K562 (cell line): ENCODE measurements around the gene SLAMF8. TPM values are rescaled to one million over a fixed set of nuclear protein-coding genes. Genes with fewer than 3 reads are reported as not detected.

Source experiments
- CEBPB ChIP-seq: fragments of 450-650 bp; IDR thresholded peaks from 2 replicates; pipeline ENCODE4 v1.6.1; 2016; ENCODE audit warnings: missing genetic modification characterization, missing compliant biosample characterization
- CEBPG ChIP-seq, 3 experiments: fragments of 200-800 bp in 1 of 3; sonication (Bioruptor generic) in 1 of 3; sonication (generic) in 1 of 3; formaldehyde crosslinking in 1 of 3; IDR thresholded peaks in 2 of 3; conservative IDR thresholded peaks in 1 of 3; 2 replicates each; pipeline versions ENCODE4 v1.6.1 to v1.8.0; 2016 to 2022; ENCODE audit warnings: missing compliant biosample characterization in 2 of 3, missing genetic modification characterization in 2 of 3, mild to moderate bottlenecking in 1 of 3, missing genetic modification reagents in 1 of 3
- ZBTB5 ChIP-seq: fragments of 450-650 bp; IDR thresholded peaks from 2 replicates; pipeline ENCODE4 v1.6.1; 2017; ENCODE audit warnings: antibody characterized with exemption
- ZNF134 ChIP-seq: fragments of 250-450 bp; sonication (Bioruptor Pico); conservative IDR thresholded peaks from 2 replicates; pipeline ENCODE4 v1.4.0; 2020
- ZNF780A ChIP-seq: fragments of 250-450 bp; sonication (Bioruptor Pico); IDR thresholded peaks from 2 replicates; pipeline ENCODE4 v1.5.0; 2021; ENCODE audit warnings: mild to moderate bottlenecking
- polyA plus RNA-seq, 8 experiments: library from polyadenylated mRNA; depleted of rRNA in 4 of 8; stranded (reverse) in 5 of 8; unstranded in 3 of 8; fragments of >200 nt; fragmentation: Nextera tagmentation in 2 of 8; fragmentation: Illumina TruSeq in 1 of 8; extraction: Ambion mirVana in 2 of 8; extraction: Trizol in 1 of 8; gene quantifications; 2 replicates each; pipeline versions ENCODE4 v1.2.1 to v1.2.3, GENCODE V29; 2011 to 2014; ENCODE audit warnings: inconsistent platforms in 1 of 8, missing spikeins in 1 of 8
- total RNA-seq, 7 experiments: library from RNA; depleted of rRNA in 6 of 7; stranded (reverse); fragments of >200 nt in 6 of 7; fragmentation: Illumina TruSeq in 2 of 7; extraction: Trizol in 2 of 7; gene quantifications; 2 replicates each; pipeline versions ENCODE4 v1.2.1 to v1.2.3, GENCODE V29; 2011 to 2021; ENCODE audit warnings: low replicate concordance in 1 of 7
- TF ChIP-seq, protein P1 (sequence below), 2 experiments: IDR thresholded peaks in 1 of 2; conservative IDR thresholded peaks in 1 of 2; 2 replicates each; pipeline ENCODE4 v1.6.1; 2016; ENCODE audit warnings: low read depth in 2 of 2, mild to moderate bottlenecking in 1 of 2, missing compliant biosample characterization in 1 of 2, missing genetic modification characterization in 1 of 2, moderate library complexity in 1 of 2
- TF ChIP-seq, protein P2 (sequence below): fragments of 250-450 bp; sonication (Bioruptor Pico); IDR thresholded peaks from 2 replicates; pipeline ENCODE4 v1.5.0; 2020; ENCODE audit warnings: mild to moderate bottlenecking, borderline replicate concordance
- TF ChIP-seq, protein P3 (sequence below), 2 experiments: fragments of 450-650 bp; formaldehyde crosslinking in 1 of 2; IDR thresholded peaks; 2 replicates each; pipeline versions ENCODE4 v1.4.0 to v1.6.1; 2014 to 2020; ENCODE audit warnings: mild to moderate bottlenecking in 2 of 2, borderline replicate concordance in 1 of 2, low read depth in 1 of 2

The SLAMF8 gene
- total and polyA plus RNA-seq, 9 of the 15 experiments (the other 6 are each of a cell fraction or from before 2014, with no cell fraction given): not detected

- TF ChIP-seq ZNF780A (CRISPR knock-in tag) (no peak), ZBTB5 (no peak), CEBPB (tag) (0 out of 2 replicates have a peak, but pooled peaks have one; percentile 31), ZNF134 (no peak), CEBPG (CRISPR knock-in tag; IDR thresholded peaks at IDR 0.05) (no peak), CEBPG (tag; conservative IDR thresholded peaks at IDR 0.05 in 1 of 2, IDR thresholded peaks at IDR 0.05 in 1 of 2) (0 out of 4 replicates have a peak, but pooled peaks of 1 of the 2 experiments have one; percentile 45)
- TF ChIP-seq, protein P1, sequence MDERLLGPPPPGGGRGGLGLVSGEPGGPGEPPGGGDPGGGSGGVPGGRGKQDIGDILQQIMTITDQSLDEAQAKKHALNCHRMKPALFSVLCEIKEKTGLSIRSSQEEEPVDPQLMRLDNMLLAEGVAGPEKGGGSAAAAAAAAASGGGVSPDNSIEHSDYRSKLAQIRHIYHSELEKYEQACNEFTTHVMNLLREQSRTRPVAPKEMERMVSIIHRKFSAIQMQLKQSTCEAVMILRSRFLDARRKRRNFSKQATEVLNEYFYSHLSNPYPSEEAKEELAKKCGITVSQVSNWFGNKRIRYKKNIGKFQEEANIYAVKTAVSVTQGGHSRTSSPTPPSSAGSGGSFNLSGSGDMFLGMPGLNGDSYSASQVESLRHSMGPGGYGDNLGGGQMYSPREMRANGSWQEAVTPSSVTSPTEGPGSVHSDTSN (CRISPR knock-in tag; IDR thresholded peaks at IDR 0.05; ENCODE audit: low read depth): no peak
- TF ChIP-seq, protein P1 (tag; conservative IDR thresholded peaks at IDR 0.05; ENCODE audit: low read depth): no peak
- TF ChIP-seq, protein P2, sequence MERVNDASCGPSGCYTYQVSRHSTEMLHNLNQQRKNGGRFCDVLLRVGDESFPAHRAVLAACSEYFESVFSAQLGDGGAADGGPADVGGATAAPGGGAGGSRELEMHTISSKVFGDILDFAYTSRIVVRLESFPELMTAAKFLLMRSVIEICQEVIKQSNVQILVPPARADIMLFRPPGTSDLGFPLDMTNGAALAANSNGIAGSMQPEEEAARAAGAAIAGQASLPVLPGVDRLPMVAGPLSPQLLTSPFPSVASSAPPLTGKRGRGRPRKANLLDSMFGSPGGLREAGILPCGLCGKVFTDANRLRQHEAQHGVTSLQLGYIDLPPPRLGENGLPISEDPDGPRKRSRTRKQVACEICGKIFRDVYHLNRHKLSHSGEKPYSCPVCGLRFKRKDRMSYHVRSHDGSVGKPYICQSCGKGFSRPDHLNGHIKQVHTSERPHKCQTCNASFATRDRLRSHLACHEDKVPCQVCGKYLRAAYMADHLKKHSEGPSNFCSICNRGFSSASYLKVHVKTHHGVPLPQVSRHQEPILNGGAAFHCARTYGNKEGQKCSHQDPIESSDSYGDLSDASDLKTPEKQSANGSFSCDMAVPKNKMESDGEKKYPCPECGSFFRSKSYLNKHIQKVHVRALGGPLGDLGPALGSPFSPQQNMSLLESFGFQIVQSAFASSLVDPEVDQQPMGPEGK (CRISPR knock-in tag): no peak
- TF ChIP-seq, protein P3, sequence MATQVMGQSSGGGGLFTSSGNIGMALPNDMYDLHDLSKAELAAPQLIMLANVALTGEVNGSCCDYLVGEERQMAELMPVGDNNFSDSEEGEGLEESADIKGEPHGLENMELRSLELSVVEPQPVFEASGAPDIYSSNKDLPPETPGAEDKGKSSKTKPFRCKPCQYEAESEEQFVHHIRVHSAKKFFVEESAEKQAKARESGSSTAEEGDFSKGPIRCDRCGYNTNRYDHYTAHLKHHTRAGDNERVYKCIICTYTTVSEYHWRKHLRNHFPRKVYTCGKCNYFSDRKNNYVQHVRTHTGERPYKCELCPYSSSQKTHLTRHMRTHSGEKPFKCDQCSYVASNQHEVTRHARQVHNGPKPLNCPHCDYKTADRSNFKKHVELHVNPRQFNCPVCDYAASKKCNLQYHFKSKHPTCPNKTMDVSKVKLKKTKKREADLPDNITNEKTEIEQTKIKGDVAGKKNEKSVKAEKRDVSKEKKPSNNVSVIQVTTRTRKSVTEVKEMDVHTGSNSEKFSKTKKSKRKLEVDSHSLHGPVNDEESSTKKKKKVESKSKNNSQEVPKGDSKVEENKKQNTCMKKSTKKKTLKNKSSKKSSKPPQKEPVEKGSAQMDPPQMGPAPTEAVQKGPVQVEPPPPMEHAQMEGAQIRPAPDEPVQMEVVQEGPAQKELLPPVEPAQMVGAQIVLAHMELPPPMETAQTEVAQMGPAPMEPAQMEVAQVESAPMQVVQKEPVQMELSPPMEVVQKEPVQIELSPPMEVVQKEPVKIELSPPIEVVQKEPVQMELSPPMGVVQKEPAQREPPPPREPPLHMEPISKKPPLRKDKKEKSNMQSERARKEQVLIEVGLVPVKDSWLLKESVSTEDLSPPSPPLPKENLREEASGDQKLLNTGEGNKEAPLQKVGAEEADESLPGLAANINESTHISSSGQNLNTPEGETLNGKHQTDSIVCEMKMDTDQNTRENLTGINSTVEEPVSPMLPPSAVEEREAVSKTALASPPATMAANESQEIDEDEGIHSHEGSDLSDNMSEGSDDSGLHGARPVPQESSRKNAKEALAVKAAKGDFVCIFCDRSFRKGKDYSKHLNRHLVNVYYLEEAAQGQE (IDR thresholded peaks at IDR 0.05; ENCODE audit: borderline replicate concordance): no peak
- TF ChIP-seq, protein P3 (CRISPR knock-in tag; IDR thresholded peaks at IDR 0.05; ENCODE audit: low read depth): no peak
Measured at GRCh38 chr1:159803956-159804689, 22.6 kb upstream of the SLAMF8 start (continued).
